GM12878 (cell line): Measurements from ENCODE around the gene GPC6. TPM values are rescaled to one million over a fixed set of nuclear protein-coding genes. Genes with fewer than 3 reads are reported as not detected.

Experiments
- ATAC-seq: fragments of 200-7000 bp; cut with Tn5 transposase; 3 replicates; pipeline ENCODE4 v1.9.1; 2020; ENCODE audit warnings: mild to moderate bottlenecking, moderate library complexity
- BruUV-seq: library from RNA; stranded (reverse); fragments of 400-500 nt; replicated peaks from 2 replicates; lab custom pipeline; 2021; lab: Mats Ljungman, UMichigan
- CTCF ChIA-PET: fragments of 300-600 bp; sonication (Branson Sonifier 250); formaldehyde crosslinking; extraction: SDS; loops from one replicate; lab custom pipeline; 2021; ENCODE audit warnings: inconsistent platforms; lab: Yijun Ruan, JAX
- POLR2A ChIA-PET: fragments of 350-600 bp; formaldehyde crosslinking; extraction: SDS; loops from one replicate; lab custom pipeline; 2021; ENCODE audit warnings: inconsistent platforms; lab: Charles Lee
- RAD21 ChIA-PET: fragments of 300-600 bp; sonication (Branson Sonifier 250); formaldehyde crosslinking; loops from one replicate; lab custom pipeline; 2023; ENCODE audit warnings: antibody characterized with exemption; ENCODE audit not compliant: unreplicated experiment; lab: Charles Lee
- SMC1A ChIA-PET: fragments of 300-600 bp; sonication (Branson Sonifier 250); formaldehyde crosslinking; loops from one replicate; lab custom pipeline; 2023; ENCODE audit not compliant: unreplicated experiment, uncharacterized antibody; lab: Charles Lee
- DNase-seq: peaks from one replicate; pipeline ENCODE4 v3.0.0-alpha.2; 2011; ENCODE audit warnings: low read depth, low spot score
- FAIRE-seq: peaks from 3 replicates; lab custom pipeline; 2011; peaks lifted over from hg19 to GRCh38; lab: Jason Lieb, UNC
- H2AFZ ChIP-seq: 2 replicates; pipeline ENCODE4 v1.6.0; 2011; ENCODE audit warnings: low read depth, low read length, control low read depth; ENCODE audit not compliant: control insufficient read depth
- H3K27ac ChIP-seq: 2 replicates; pipeline ENCODE4 v1.5.1; 2011; ENCODE audit warnings: control low read depth; ENCODE audit not compliant: control insufficient read depth, insufficient read depth
- H3K27me3 ChIP-seq, 2 experiments: replicated peaks in 1 of 2; 2 replicates each; pipeline versions ENCODE4 v1.6.0 to v1.6.1; 2011; ENCODE audit warnings: low read length in 1 of 2; ENCODE audit not compliant: control insufficient read depth in 2 of 2, insufficient read depth in 2 of 2
- H3K36me3 ChIP-seq, 2 experiments: 2 replicates each; pipeline ENCODE4 v1.5.1; 2011; ENCODE audit warnings: low read length in 1 of 2; ENCODE audit not compliant: control insufficient read depth in 2 of 2, insufficient read depth in 2 of 2
- H3K4me1 ChIP-seq: 2 replicates; pipeline ENCODE4 v1.6.1; 2011; ENCODE audit warnings: mild to moderate bottlenecking, low read length, moderate library complexity, mixed read lengths; ENCODE audit not compliant: control insufficient read depth, insufficient read depth
- H3K4me2 ChIP-seq: 2 replicates; pipeline ENCODE4 v1.6.0; 2011; ENCODE audit warnings: control low read depth; ENCODE audit not compliant: control insufficient read depth, insufficient read depth
- H3K4me3 ChIP-seq: fragments of 200-600 bp; sonication (generic); 2 replicates; pipeline ENCODE4 v1.5.1; 2016
- H3K79me2 ChIP-seq: 2 replicates; pipeline ENCODE4 v1.6.0; 2011; ENCODE audit warnings: low read length; ENCODE audit not compliant: control insufficient read depth, insufficient read depth
- H3K9ac ChIP-seq: 2 replicates; pipeline ENCODE4 v1.8.0; 2011; ENCODE audit warnings: low read length, control low read depth, mixed read lengths; ENCODE audit not compliant: control insufficient read depth, insufficient read depth
- H3K9me3 ChIP-seq: replicated peaks from 3 replicates; pipeline ENCODE4 v1.5.1; 2011; ENCODE audit warnings: mild to moderate bottlenecking, low read length; ENCODE audit not compliant: control insufficient read depth, insufficient read depth
- H4K20me1 ChIP-seq: 2 replicates; pipeline ENCODE4 v1.6.0; 2011; ENCODE audit not compliant: control insufficient read depth, insufficient read depth
- KLF5 ChIP-seq: fragments of 450-650 bp; IDR thresholded peaks from 2 replicates; pipeline ENCODE4 v1.6.1; 2014; ENCODE audit warnings: mild to moderate bottlenecking; ENCODE audit not compliant: partially characterized antibody
- MEF2B ChIP-seq: fragments of 450-650 bp; IDR thresholded peaks from 2 replicates; pipeline ENCODE4 v1.6.1; 2018; ENCODE audit warnings: mild to moderate bottlenecking, moderate library complexity; ENCODE audit not compliant: partially characterized antibody, poor library complexity, severe bottlenecking
- MXI1 ChIP-seq: fragments of 150-350 bp; IDR thresholded peaks from 2 replicates; pipeline ENCODE4 v1.6.1; 2011; ENCODE audit warnings: low read depth, mild to moderate bottlenecking, inconsistent platforms, low read length, improper control_type of control experiment
- NFIC ChIP-seq: IDR thresholded peaks from 2 replicates; pipeline ENCODE4 v1.6.1; 2012; ENCODE audit warnings: low read depth, mild to moderate bottlenecking, inconsistent platforms, low read length, moderate library complexity
- NFYB ChIP-seq: IDR thresholded peaks from 2 replicates; pipeline ENCODE4 v1.6.1; 2011; ENCODE audit warnings: low read depth, mild to moderate bottlenecking, low read length, improper control_type of control experiment, moderate library complexity; ENCODE audit not compliant: insufficient read depth
- PAX5 ChIP-seq: IDR thresholded peaks from 2 replicates; pipeline ENCODE4 v1.6.1; 2011; ENCODE audit warnings: low read depth, low read length, borderline replicate concordance
- POLR2A ChIP-seq: IDR thresholded peaks from 2 replicates; pipeline ENCODE4 v1.6.1; 2011; ENCODE audit warnings: low read depth, mild to moderate bottlenecking, low read length
- SREBF1 ChIP-seq: IDR thresholded peaks from 2 replicates; pipeline ENCODE4 v1.6.1; 2012; ENCODE audit warnings: mild to moderate bottlenecking, low read length
- TCF7 ChIP-seq: IDR thresholded peaks from 2 replicates; pipeline ENCODE4 v1.6.1; 2014; ENCODE audit warnings: antibody characterized with exemption, borderline replicate concordance
- WRNIP1 ChIP-seq: IDR thresholded peaks from 2 replicates; pipeline ENCODE4 v1.6.1; 2011; ENCODE audit warnings: low read depth, low read length, improper control_type of control experiment, borderline replicate concordance
- YY1 ChIP-seq: IDR thresholded peaks from 2 replicates; pipeline ENCODE4 v1.6.1; 2011; ENCODE audit warnings: low read depth, mild to moderate bottlenecking, low read length
- WGBS: methylation state at CpG from one replicate; pipeline ENCODE4 v1.1.6; 2016; ENCODE audit warnings: low lambda C conversion rate; ENCODE audit not compliant: insufficient replicate concordance, insufficient coverage; ENCODE audit errors: missing lambda C conversion rate; 5-methylcytosine and 5-hydroxymethylcytosine counted together
- in situ Hi-C: fragments of 300-500 bp; cut with MboI; formaldehyde crosslinking; loops from 9 replicates; pipeline ENCODE4 v1.14.3; 2018; ENCODE audit warnings: mixed read lengths
- intact Hi-C: fragments of 100-400 bp; cut with micrococcal nuclease; formaldehyde crosslinking; loops from one replicate; pipeline ENCODE4 v1.14.2; 2022; ENCODE audit not compliant: unreplicated experiment
- polyA plus RNA-seq, 11 experiments: library from polyadenylated mRNA; depleted of rRNA in 4 of 11; unstranded in 6 of 11; stranded (reverse) in 5 of 11; fragments of >200 nt; fragmentation: Nextera tagmentation in 4 of 11; fragmentation: Illumina TruSeq in 1 of 11; extraction: Ambion mirVana in 4 of 11; extraction: Trizol in 1 of 11; gene quantifications; 1 replicate in 1 of 11; 2 replicates in 10 of 11; pipeline versions ENCODE4 v1.2.1 to v1.2.3, GENCODE V29; 2011 to 2016; ENCODE audit warnings: inconsistent platforms in 2 of 11, missing spikeins in 2 of 11, low read depth in 1 of 11
- total RNA-seq, 4 experiments: library from RNA; depleted of rRNA in 3 of 4; stranded (reverse); fragments of >200 nt in 3 of 4; fragmentation: Illumina TruSeq in 1 of 4; extraction: Trizol in 1 of 4; gene quantifications; 2 replicates each; pipeline versions ENCODE4 v1.2.1 to v1.2.3, GENCODE V29; 2013 to 2021
- TF ChIP-seq, protein P1 (sequence below): fragments of 450-650 bp; IDR thresholded peaks from 2 replicates; pipeline ENCODE4 v1.6.1; 2017; ENCODE audit warnings: mild to moderate bottlenecking
- TF ChIP-seq, protein P2 (sequence below): IDR thresholded peaks from 2 replicates; pipeline ENCODE4 v1.6.1; 2011; ENCODE audit warnings: mild to moderate bottlenecking, low read depth, low read length, moderate library complexity; ENCODE audit not compliant: insufficient replicate concordance
- TF ChIP-seq, protein P3 (sequence below): fragments of 450-650 bp; IDR thresholded peaks from 2 replicates; pipeline ENCODE4 v1.6.1; 2014; ENCODE audit warnings: mild to moderate bottlenecking
- TF ChIP-seq, protein P4 (sequence below): IDR thresholded peaks from 2 replicates; pipeline ENCODE4 v1.6.1; 2012; ENCODE audit warnings: low read depth, low read length, improper control_type of control experiment

The GPC6 gene
- total and polyA plus RNA-seq, 10 of the 15 experiments (the other 5 are each of a cell fraction or from before 2014, with no cell fraction given), result 0.03 to 0.04 (median 0.03) TPM; not detected in 7

DNA sequence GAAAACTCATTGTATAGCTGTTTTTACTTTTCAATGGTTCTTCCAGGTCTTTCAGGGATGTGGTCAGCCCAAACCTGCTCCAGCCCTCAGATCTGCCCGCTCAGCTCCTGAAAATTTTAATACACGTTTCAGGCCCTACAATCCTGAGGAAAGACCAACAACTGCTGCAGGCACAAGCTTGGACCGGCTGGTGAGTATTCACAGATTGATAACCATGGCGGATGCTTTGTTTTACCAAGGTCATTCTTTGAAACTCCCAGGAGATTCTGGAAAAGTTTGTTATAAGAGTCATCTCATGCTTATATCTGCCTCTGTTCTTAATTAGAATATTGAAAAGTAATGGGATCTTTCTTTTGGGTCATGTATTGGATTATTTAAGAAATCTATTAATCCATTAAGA lies 1079.3 kb downstream of the GPC6 start:
- ChIA-PET RAD21 (no interaction called here), POLR2A (no interaction called here)
- no peak overlapping the region for H3K27ac ChIP-seq

More for the DNA sequence above, 1079.3 kb downstream of the GPC6 start:
- Histone ChIP-seq H3K9me3 (no peaks in the 10 kb centered on the region), H3K4me3 (no peak overlapping the region), H3K36me3 (no peaks in the 10 kb centered on the region), H3K4me1 (no peaks in the 10 kb centered on the region), H2AFZ (no peak overlapping the region), H3K9ac (no peak overlapping the region), H3K4me2 (no peak overlapping the region), H3K79me2 (no peaks in the 10 kb centered on the region), H3K27me3 (no peaks in the 10 kb centered on the region; a peak in 1 of 4 replicates), H4K20me1 (no peaks in the 10 kb centered on the region)
- DNase-seq (no peak), FAIRE-seq (no peak), ATAC-seq (no peak)
- in situ Hi-C loops (no loop called here), intact Hi-C loops (no loop called here)
- SMC1A ChIA-PET, result no interaction called here
- BruUV-seq, result no TSS peak
- TF ChIP-seq, protein P1, sequence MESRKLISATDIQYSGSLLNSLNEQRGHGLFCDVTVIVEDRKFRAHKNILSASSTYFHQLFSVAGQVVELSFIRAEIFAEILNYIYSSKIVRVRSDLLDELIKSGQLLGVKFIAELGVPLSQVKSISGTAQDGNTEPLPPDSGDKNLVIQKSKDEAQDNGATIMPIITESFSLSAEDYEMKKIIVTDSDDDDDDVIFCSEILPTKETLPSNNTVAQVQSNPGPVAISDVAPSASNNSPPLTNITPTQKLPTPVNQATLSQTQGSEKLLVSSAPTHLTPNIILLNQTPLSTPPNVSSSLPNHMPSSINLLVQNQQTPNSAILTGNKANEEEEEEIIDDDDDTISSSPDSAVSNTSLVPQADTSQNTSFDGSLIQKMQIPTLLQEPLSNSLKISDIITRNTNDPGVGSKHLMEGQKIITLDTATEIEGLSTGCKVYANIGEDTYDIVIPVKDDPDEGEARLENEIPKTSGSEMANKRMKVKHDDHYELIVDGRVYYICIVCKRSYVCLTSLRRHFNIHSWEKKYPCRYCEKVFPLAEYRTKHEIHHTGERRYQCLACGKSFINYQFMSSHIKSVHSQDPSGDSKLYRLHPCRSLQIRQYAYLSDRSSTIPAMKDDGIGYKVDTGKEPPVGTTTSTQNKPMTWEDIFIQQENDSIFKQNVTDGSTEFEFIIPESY, result no peak
- TF ChIP-seq, protein P2, sequence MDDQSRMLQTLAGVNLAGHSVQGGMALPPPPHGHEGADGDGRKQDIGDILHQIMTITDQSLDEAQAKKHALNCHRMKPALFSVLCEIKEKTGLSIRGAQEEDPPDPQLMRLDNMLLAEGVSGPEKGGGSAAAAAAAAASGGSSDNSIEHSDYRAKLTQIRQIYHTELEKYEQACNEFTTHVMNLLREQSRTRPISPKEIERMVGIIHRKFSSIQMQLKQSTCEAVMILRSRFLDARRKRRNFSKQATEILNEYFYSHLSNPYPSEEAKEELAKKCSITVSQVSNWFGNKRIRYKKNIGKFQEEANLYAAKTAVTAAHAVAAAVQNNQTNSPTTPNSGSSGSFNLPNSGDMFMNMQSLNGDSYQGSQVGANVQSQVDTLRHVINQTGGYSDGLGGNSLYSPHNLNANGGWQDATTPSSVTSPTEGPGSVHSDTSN, result no peak
- TF ChIP-seq PAX5 (no peak), NFYB (no peak), YY1 (no peak), POLR2A (no peak), WRNIP1 (no peak), SREBF1 (no peak), KLF5 (no peak), NFIC (no peak), MXI1 (no peak), MEF2B (no peak), TCF7 (no peak)
- TF ChIP-seq, protein P3, sequence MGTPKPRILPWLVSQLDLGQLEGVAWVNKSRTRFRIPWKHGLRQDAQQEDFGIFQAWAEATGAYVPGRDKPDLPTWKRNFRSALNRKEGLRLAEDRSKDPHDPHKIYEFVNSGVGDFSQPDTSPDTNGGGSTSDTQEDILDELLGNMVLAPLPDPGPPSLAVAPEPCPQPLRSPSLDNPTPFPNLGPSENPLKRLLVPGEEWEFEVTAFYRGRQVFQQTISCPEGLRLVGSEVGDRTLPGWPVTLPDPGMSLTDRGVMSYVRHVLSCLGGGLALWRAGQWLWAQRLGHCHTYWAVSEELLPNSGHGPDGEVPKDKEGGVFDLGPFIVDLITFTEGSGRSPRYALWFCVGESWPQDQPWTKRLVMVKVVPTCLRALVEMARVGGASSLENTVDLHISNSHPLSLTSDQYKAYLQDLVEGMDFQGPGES, result no peak
- TF ChIP-seq, protein P4, sequence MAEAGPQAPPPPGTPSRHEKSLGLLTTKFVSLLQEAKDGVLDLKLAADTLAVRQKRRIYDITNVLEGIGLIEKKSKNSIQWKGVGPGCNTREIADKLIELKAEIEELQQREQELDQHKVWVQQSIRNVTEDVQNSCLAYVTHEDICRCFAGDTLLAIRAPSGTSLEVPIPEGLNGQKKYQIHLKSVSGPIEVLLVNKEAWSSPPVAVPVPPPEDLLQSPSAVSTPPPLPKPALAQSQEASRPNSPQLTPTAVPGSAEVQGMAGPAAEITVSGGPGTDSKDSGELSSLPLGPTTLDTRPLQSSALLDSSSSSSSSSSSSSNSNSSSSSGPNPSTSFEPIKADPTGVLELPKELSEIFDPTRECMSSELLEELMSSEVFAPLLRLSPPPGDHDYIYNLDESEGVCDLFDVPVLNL, result no peak
- 58% methylated on average over 4 of the region's 4 CpGs for WGBS
- CTCF ChIA-PET, result no interaction called here
